ENCODE data around the gene GRPEL1. TPM values are rescaled to one million over a fixed set of nuclear protein-coding genes. Genes with fewer than 3 reads are reported as not detected.

The GRPEL1 gene
- total and polyA plus RNA-seq, 2 of the 13 experiments (the other 11 are each of a cell fraction or from before 2014, with no cell fraction given), result 32.3 to 141 TPM

- POLR2A ChIA-PET, result no interaction called here
- no peak for FAIRE-seq
- Histone ChIP-seq H3K27ac (ENCODE audit: extremely low read length, insufficient read depth, low read length) (no peak overlapping the region), H3K4me1 (ENCODE audit: insufficient read depth, low read length) (peaks cover 22% of the 10 kb centered on the region), H3K36me3 (replicated peaks in 1 of 2; ENCODE audit: control insufficient read depth in 1 of 2, insufficient read depth in 2 of 2, low read length in 2 of 2) (peaks cover 19 to 62% of the 10 kb centered on the region in 2 experiments; a peak in 4 of 5 replicates), H4K20me1 (ENCODE audit: insufficient read depth, low read length) (no peaks in the 10 kb centered on the region), H3K9ac (ENCODE audit: insufficient read depth, low read depth, low read length) (no peak overlapping the region), H3K9me3 (ENCODE audit: low read length) (no peaks in the 10 kb centered on the region), H3K4me3 (replicated peaks in 1 of 3; ENCODE audit: insufficient read depth in 1 of 3, low read depth in 2 of 3, low read length in 3 of 3) (no peak overlapping the region), H3K27me3 (ENCODE audit: control insufficient read depth in 1 of 2, insufficient read depth in 2 of 2, low read length in 2 of 2) (no peaks in the 10 kb centered on the region), H2AFZ (ENCODE audit: low read length) (no peak overlapping the region), H3K79me2 (ENCODE audit: insufficient read depth, low read length) (no peaks in the 10 kb centered on the region), H3K4me2 (ENCODE audit: low read depth, low read length) (no peak overlapping the region)
- WGBS (ENCODE audit: low lambda C conversion rate), result 100% methylated on average over 1 of the region's 2 CpGs
- intact Hi-C loops (cut with micrococcal nuclease; ENCODE audit: unreplicated experiment), result no loop called here
- ATAC-seq, result no peak
- in situ Hi-C loops (cut with HindIII; ENCODE audit: extremely low pct_ligation_motif_present, low pct_unique_long_range_greater_than_20kb), result no loop called here
- no peak for DNase-seq (ENCODE audit: low spot score)
- CTCF ChIA-PET (ENCODE audit: low intra/inter-chr PET ratio, low total read pairs), result no interaction called here
- TF ChIP-seq ZNF281 (CRISPR knock-in tag; IDR thresholded peaks at IDR 0.05; ENCODE audit: borderline replicate concordance) (peak; percentile 41; the same call in 1 of the 2 replicates), AFF4 (CRISPR knock-in tag; IDR thresholded peaks at IDR 0.05) (no peak)
- BruUV-seq (replicated peaks), result no TSS peak
Observed at GRCh38 chr4:7020290-7020689, 47.6 kb downstream of the GRPEL1 start.

All from HepG2 (cell line).